SK-N-SH (cell line): Measurements from ENCODE around the gene PLSCR1. TPM values are rescaled to one million over a fixed set of nuclear protein-coding genes. Genes with fewer than 3 reads are reported as not detected.

Experiments
- CTCF ChIA-PET: fragments of 300-600, 350-600 bp; formaldehyde crosslinking; extraction: SDS; loops from one replicate; lab custom pipeline; 2021; lab: Yijun Ruan, JAX
- POLR2A ChIA-PET: fragments of 350-600 bp; sonication (Branson Sonifier 250); formaldehyde crosslinking; extraction: SDS; loops from one replicate; lab custom pipeline; 2020; ENCODE audit warnings: antibody characterized with exemption, inconsistent platforms; lab: Yijun Ruan, JAX
- DNase-seq: peaks from one replicate; pipeline ENCODE4 v3.0.0; 2012
- H2AFZ ChIP-seq: fragments of 200-600 bp; sonication (generic); 2 replicates; pipeline ENCODE4 v1.8.1; 2016; ENCODE audit warnings: antibody characterized with exemption, mild to moderate bottlenecking, low read depth
- H3F3A ChIP-seq: fragments of 200-600 bp; sonication (generic); replicated peaks from 2 replicates; pipeline ENCODE3; 2016; ENCODE audit warnings: antibody characterized with exemption, mild to moderate bottlenecking; ENCODE audit not compliant: insufficient read depth
- H3K27ac ChIP-seq, 2 experiments: fragments of 200-500 bp in 1 of 2; fragments of 200-600 bp in 1 of 2; sonication (Bioruptor generic) in 1 of 2; sonication (generic), shearing (Covaris generic) in 1 of 2; 2 replicates each; pipeline versions ENCODE4 v1.5.1 to v1.6.1; 2014 to 2016; ENCODE audit warnings: low read depth in 2 of 2, inconsistent platforms in 1 of 2, low read length in 1 of 2, mild to moderate bottlenecking in 1 of 2, mixed read lengths in 1 of 2
- H3K27me3 ChIP-seq: fragments of 200-600 bp; sonication (generic), shearing (Covaris generic); 2 replicates; pipeline ENCODE4 v1.6.1; 2016; ENCODE audit warnings: mixed run types; ENCODE audit not compliant: insufficient read depth
- H3K36me3 ChIP-seq, 2 experiments: fragments of 200-500 bp in 1 of 2; fragments of 200-600 bp in 1 of 2; sonication (Bioruptor generic) in 1 of 2; sonication (generic) in 1 of 2; replicated peaks in 1 of 2; 2 replicates each; pipeline versions ENCODE3 to v1.5.1; 2014 to 2016; ENCODE audit warnings: low read length in 1 of 2, mild to moderate bottlenecking in 1 of 2; ENCODE audit not compliant: insufficient read depth in 2 of 2, control insufficient read depth in 1 of 2
- H3K4me1 ChIP-seq, 2 experiments: fragments of 200-500 bp in 1 of 2; fragments of 200-600 bp in 1 of 2; sonication (Bioruptor generic) in 1 of 2; sonication (generic), shearing (Covaris generic) in 1 of 2; 2 replicates each; pipeline versions ENCODE4 v1.5.1 to v1.6.1; 2014 to 2016; ENCODE audit warnings: low read depth in 1 of 2, low read length in 1 of 2, mixed run types in 1 of 2; ENCODE audit not compliant: insufficient read depth in 2 of 2, control insufficient read depth in 1 of 2
- H3K4me2 ChIP-seq: fragments of 200-600 bp; sonication (generic), shearing (Covaris generic); 2 replicates; pipeline ENCODE4 v1.6.1; 2017; ENCODE audit warnings: mixed run types
- H3K4me3 ChIP-seq, 2 experiments: fragments of 200-500 bp in 1 of 2; fragments of 200-600 bp in 1 of 2; sonication (Bioruptor generic) in 1 of 2; sonication (generic), shearing (Covaris generic) in 1 of 2; 2 replicates each; pipeline versions ENCODE4 v1.5.1 to v1.8.1; 2014 to 2016; ENCODE audit warnings: low read depth in 2 of 2, inconsistent platforms in 1 of 2, low read length in 1 of 2, mild to moderate bottlenecking in 1 of 2, mixed read lengths in 1 of 2, moderate library complexity in 1 of 2
- H3K79me2 ChIP-seq: fragments of 200-600 bp; sonication (generic); 2 replicates; pipeline ENCODE4 v1.8.1; 2017; ENCODE audit warnings: mild to moderate bottlenecking; ENCODE audit not compliant: insufficient read depth
- H3K9ac ChIP-seq: fragments of 200-600 bp; sonication (generic); 2 replicates; pipeline ENCODE4 v1.6.1; 2017; ENCODE audit warnings: mixed run types
- H3K9me2 ChIP-seq: fragments of 200-600 bp; sonication (generic); 2 replicates; pipeline ENCODE4 v1.6.1; 2017; ENCODE audit warnings: mixed run types
- H3K9me3 ChIP-seq: fragments of 200-600 bp; sonication (generic); 2 replicates; pipeline ENCODE4 v1.6.1; 2017; ENCODE audit warnings: mixed run types, mild to moderate bottlenecking, moderate library complexity
- H4K20me1 ChIP-seq: fragments of 200-600 bp; sonication (generic); 2 replicates; pipeline ENCODE4 v1.6.1; 2017; ENCODE audit warnings: mild to moderate bottlenecking, mixed run types; ENCODE audit not compliant: insufficient read depth
- ELF1 ChIP-seq: IDR thresholded peaks from 2 replicates; pipeline ENCODE4 v1.4.0; 2012
- EP300 ChIP-seq, 2 experiments: IDR thresholded peaks; 2 replicates each; pipeline versions ENCODE4 v1.4.0 to v1.6.1; 2012; ENCODE audit warnings: borderline replicate concordance in 1 of 2, low read depth in 1 of 2, low read length in 1 of 2
- EZH2phosphoT487 ChIP-seq: fragments of 200-600 bp; sonication (generic); IDR thresholded peaks from 2 replicates; pipeline ENCODE4 v1.6.1; 2017; ENCODE audit warnings: low read depth, mixed run types, mild to moderate bottlenecking, antibody characterized with exemption, moderate library complexity, borderline replicate concordance
- FOXJ3 ChIP-seq: sonication (generic); formaldehyde crosslinking; IDR thresholded peaks from 2 replicates; pipeline ENCODE4 v1.5.1; 2020; ENCODE audit warnings: mild to moderate bottlenecking, missing genetic modification reagents
- JUND ChIP-seq: IDR thresholded peaks from 2 replicates; pipeline ENCODE4 v1.4.0; 2012
- MEF2A ChIP-seq: IDR thresholded peaks from 2 replicates; pipeline ENCODE4 v1.4.0; 2012; ENCODE audit warnings: low read depth, borderline replicate concordance
- NFIC ChIP-seq: IDR thresholded peaks from 2 replicates; pipeline ENCODE4 v1.4.0; 2012; ENCODE audit warnings: borderline replicate concordance
- NRF1 ChIP-seq: IDR thresholded peaks from 2 replicates; pipeline ENCODE4 v1.6.1; 2012; ENCODE audit warnings: low read depth, mild to moderate bottlenecking, low read length
- POLR2AphosphoS5 ChIP-seq: IDR thresholded peaks from 2 replicates; pipeline ENCODE4 v1.6.1; 2012; ENCODE audit warnings: low read depth, low read length
- REST ChIP-seq: IDR thresholded peaks from 2 replicates; pipeline ENCODE4 v1.6.1; 2012; ENCODE audit warnings: mild to moderate bottlenecking, low read depth, low read length, moderate library complexity
- RFX5 ChIP-seq: IDR thresholded peaks from 2 replicates; pipeline ENCODE4 v1.6.1; 2012; ENCODE audit warnings: mild to moderate bottlenecking, improper control_type of control experiment, low read length
- RXRA ChIP-seq: IDR thresholded peaks from 2 replicates; pipeline ENCODE4 v1.4.0; 2012; ENCODE audit warnings: low read depth, mild to moderate bottlenecking, borderline replicate concordance
- TEAD4 ChIP-seq: IDR thresholded peaks from 2 replicates; pipeline ENCODE4 v1.4.0; 2012; ENCODE audit warnings: mild to moderate bottlenecking, borderline replicate concordance; ENCODE audit not compliant: insufficient read depth
- USF1 ChIP-seq: IDR thresholded peaks from 2 replicates; pipeline ENCODE4 v1.4.0; 2012; ENCODE audit warnings: low read depth, borderline replicate concordance
- ZBTB33 ChIP-seq: IDR thresholded peaks from 2 replicates; pipeline ENCODE4 v1.4.0; 2012; ENCODE audit warnings: low read depth, borderline replicate concordance
- WGBS: methylation state at CpG from one replicate; pipeline ENCODE4 v1.1.6; 2017; ENCODE audit warnings: low lambda C conversion rate; 5-methylcytosine and 5-hydroxymethylcytosine counted together
- polyA plus RNA-seq, 3 experiments: library from polyadenylated mRNA; depleted of rRNA; stranded (reverse); fragments of >200 nt; gene quantifications; 2 replicates each; pipeline ENCODE4 v1.2.3, GENCODE V29; 2012
- TF ChIP-seq, protein P1 (sequence below): IDR thresholded peaks from 2 replicates; pipeline ENCODE4; 2012
- TF ChIP-seq, protein P2 (sequence below): fragments of 150-350 bp; IDR thresholded peaks from 2 replicates; pipeline ENCODE4 v1.6.1; 2017; ENCODE audit warnings: antibody characterized with exemption, low read length, low read depth, borderline replicate concordance
- TF ChIP-seq, protein P3 (sequence below): IDR thresholded peaks from 2 replicates; pipeline ENCODE4 v1.4.0; 2012; ENCODE audit warnings: low read depth
- TF ChIP-seq, protein P4 (sequence below): fragments of 150-350 bp; IDR thresholded peaks from 2 replicates; pipeline ENCODE4 v1.6.1; 2016; ENCODE audit warnings: mild to moderate bottlenecking, low read depth, low read length

The PLSCR1 gene
- polyA plus RNA-seq, 1 of the 3 experiments (the other 2 are of a cell fraction): 10.9 TPM

- Histone ChIP-seq H3K9ac (peak overlapping the region; percentile 55; the same call in 1 of the 2 replicates), H3K4me1 (peaks cover 0 to 34% of the 10 kb centered on the region in 2 experiments; a peak in 1 of 4 replicates), H3K36me3 (no peaks in the 10 kb centered on the region), H3F3A (peaks cover 28% of the 10 kb centered on the region), H3K9me3 (no peaks in the 10 kb centered on the region), H2AFZ (peak overlapping the region; percentile 90), H3K9me2 (no peaks in the 10 kb centered on the region), H3K27me3 (no peaks in the 10 kb centered on the region), H3K79me2 (no peaks in the 10 kb centered on the region), H3K4me3 (0 out of 4 replicates have a peak overlapping the region, but pooled peaks of 1 of the 2 experiments have one; percentile 33), H3K4me2 (peak overlapping the region; percentile 22; the same call in 1 of the 2 replicates), H3K27ac (peak overlapping the region in 1 of 2 experiments; percentile 91; a peak in 2 of 4 replicates), H4K20me1 (no peaks in the 10 kb centered on the region)
- DNase-seq: no peak
- 60% methylated on average over 3 of the region's 3 CpGs for WGBS
- ChIA-PET CTCF (no interaction called here), POLR2A (no interaction called here)
- TF ChIP-seq POLR2AphosphoS5 (no peak), REST (no peak), EP300 (IDR thresholded peaks at IDR 0.05; ENCODE audit: borderline replicate concordance in 1 of 2, low read depth in 1 of 2, low read length in 1 of 2) (no peak), RFX5 (no peak), MEF2A (no peak), FOXJ3 (CRISPR knock-in tag) (no peak), JUND (no peak), NFIC (no peak), ELF1 (no peak), NRF1 (no peak), USF1 (no peak), TEAD4 (no peak), RXRA (no peak), ZBTB33 (no peak), EZH2phosphoT487 (no peak)
- TF ChIP-seq, protein P1, sequence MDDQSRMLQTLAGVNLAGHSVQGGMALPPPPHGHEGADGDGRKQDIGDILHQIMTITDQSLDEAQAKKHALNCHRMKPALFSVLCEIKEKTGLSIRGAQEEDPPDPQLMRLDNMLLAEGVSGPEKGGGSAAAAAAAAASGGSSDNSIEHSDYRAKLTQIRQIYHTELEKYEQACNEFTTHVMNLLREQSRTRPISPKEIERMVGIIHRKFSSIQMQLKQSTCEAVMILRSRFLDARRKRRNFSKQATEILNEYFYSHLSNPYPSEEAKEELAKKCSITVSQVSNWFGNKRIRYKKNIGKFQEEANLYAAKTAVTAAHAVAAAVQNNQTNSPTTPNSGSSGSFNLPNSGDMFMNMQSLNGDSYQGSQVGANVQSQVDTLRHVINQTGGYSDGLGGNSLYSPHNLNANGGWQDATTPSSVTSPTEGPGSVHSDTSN: no peak
- TF ChIP-seq, protein P2, sequence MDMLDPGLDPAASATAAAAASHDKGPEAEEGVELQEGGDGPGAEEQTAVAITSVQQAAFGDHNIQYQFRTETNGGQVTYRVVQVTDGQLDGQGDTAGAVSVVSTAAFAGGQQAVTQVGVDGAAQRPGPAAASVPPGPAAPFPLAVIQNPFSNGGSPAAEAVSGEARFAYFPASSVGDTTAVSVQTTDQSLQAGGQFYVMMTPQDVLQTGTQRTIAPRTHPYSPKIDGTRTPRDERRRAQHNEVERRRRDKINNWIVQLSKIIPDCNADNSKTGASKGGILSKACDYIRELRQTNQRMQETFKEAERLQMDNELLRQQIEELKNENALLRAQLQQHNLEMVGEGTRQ: no peak
- TF ChIP-seq, protein P3, sequence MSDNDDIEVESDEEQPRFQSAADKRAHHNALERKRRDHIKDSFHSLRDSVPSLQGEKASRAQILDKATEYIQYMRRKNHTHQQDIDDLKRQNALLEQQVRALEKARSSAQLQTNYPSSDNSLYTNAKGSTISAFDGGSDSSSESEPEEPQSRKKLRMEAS: no peak
- TF ChIP-seq, protein P4, sequence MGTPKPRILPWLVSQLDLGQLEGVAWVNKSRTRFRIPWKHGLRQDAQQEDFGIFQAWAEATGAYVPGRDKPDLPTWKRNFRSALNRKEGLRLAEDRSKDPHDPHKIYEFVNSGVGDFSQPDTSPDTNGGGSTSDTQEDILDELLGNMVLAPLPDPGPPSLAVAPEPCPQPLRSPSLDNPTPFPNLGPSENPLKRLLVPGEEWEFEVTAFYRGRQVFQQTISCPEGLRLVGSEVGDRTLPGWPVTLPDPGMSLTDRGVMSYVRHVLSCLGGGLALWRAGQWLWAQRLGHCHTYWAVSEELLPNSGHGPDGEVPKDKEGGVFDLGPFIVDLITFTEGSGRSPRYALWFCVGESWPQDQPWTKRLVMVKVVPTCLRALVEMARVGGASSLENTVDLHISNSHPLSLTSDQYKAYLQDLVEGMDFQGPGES: no peak
Measured at GRCh38 chr3:146504498-146505197, 39.8 kb downstream of the PLSCR1 start.
